ENCODE results near the gene MAGI3. TPM values are rescaled to one million over a fixed set of nuclear protein-coding genes. Genes with fewer than 3 reads are reported as not detected.
"Not testable (repeated sequence)": the region's sequence is repeated elsewhere in the genome, so short reads cannot be mapped to it uniquely, and the experiment has no call there.

Gene MAGI3
- total RNA-seq, 4 donors from 2014 or later = 2.8 to 4.1 (median 4.0) TPM

DNA sequence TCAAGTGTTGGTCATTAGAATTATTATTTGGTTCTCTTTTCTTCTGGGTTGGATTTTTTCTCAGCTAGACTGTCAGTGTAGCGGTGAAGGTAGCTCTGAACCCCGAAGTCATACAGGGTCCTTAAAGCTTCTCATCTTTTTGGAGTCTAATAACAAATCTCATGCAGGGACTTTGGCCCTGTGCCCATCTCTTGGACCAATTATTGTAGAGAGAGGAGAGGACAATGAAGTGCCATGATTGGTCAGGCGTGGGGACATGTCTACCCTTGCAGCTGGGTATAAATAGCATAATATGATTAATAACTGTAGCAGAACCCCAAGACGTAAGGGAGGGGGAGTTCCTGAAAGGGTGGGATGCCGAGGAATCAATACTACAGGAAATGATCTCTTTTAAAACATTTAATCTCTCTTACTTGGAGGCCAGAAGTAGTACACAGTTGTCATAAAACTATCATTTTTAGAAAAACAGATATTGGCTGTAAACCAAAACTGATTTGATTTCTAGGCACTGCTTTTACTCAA is 8.8 kb downstream of the MAGI3 start:
- DNase-seq (no peak), ATAC-seq (no peak)
- Histone ChIP-seq H3K4me1 (peaks cover 0 to 6% of the 10 kb centered on the region in 2 donors), H3K9me3 (no peaks in the 10 kb centered on the region), H3K27ac (no peak overlapping the region), H3K27me3 (no peaks in the 10 kb centered on the region), H3K4me3 (no peak overlapping the region), H3K36me3 (no peaks in the 10 kb centered on the region)
- intact Hi-C loops (cut with DNase I; ENCODE audit: low total_unique reads) = loop anchor here (10.0 kb wide), 2 partner anchors 324 to 416 kb away; partner anchors contain the start of genes LRIG2 and RSBN1
- in situ Hi-C loops (cut with MboI; ENCODE audit: low sequenced_read_pairs in 4 of 4) = loop anchor here in 2 of 4 donors (25.0 kb wide), 2 partner anchors 513 to 687 kb away; partner anchors contain the start of genes AP4B1 (in 1 of the 2), DCLRE1B (in 1 of the 2), PPM1J (in 1 of the 2) and RHOC (in 1 of the 2)
- no peak for TF ChIP-seq POLR2A (IDR thresholded peaks at IDR 0.05)
- TF ChIP-seq, protein P1, sequence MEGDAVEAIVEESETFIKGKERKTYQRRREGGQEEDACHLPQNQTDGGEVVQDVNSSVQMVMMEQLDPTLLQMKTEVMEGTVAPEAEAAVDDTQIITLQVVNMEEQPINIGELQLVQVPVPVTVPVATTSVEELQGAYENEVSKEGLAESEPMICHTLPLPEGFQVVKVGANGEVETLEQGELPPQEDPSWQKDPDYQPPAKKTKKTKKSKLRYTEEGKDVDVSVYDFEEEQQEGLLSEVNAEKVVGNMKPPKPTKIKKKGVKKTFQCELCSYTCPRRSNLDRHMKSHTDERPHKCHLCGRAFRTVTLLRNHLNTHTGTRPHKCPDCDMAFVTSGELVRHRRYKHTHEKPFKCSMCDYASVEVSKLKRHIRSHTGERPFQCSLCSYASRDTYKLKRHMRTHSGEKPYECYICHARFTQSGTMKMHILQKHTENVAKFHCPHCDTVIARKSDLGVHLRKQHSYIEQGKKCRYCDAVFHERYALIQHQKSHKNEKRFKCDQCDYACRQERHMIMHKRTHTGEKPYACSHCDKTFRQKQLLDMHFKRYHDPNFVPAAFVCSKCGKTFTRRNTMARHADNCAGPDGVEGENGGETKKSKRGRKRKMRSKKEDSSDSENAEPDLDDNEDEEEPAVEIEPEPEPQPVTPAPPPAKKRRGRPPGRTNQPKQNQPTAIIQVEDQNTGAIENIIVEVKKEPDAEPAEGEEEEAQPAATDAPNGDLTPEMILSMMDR (IDR thresholded peaks at IDR 0.05 in 4 of 5, conservative IDR thresholded peaks at IDR 0.05 in 1 of 5) = no peak

DNA sequence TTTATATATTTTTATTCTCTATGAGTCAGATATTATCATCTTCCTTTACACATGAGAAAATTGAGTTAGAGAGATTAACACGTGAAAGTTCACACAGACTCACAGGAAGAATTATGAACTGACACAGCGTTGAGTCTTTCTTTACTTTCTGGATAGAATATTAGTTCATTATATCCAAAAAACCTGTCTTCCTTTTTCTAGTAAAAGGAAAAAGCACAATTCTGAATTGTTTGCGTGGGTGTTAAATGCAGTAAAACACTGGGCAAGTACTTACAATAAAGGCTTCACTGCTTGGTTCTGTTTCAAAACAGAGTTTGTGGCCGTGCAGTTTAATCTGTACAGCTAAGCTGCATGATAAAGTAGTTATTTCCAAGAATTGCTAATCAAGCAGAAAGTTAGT is 10.8 kb downstream of the MAGI3 start:
- TF ChIP-seq, protein P1 (IDR thresholded peaks at IDR 0.05 in 4 of 5, conservative IDR thresholded peaks at IDR 0.05 in 1 of 5) = no peak
- TF ChIP-seq POLR2A (IDR thresholded peaks at IDR 0.05) = no peak
- in situ Hi-C loops (cut with MboI; ENCODE audit: low sequenced_read_pairs in 4 of 4) (no loop called here), intact Hi-C loops (cut with DNase I; ENCODE audit: low total_unique reads) (no loop called here)
- ATAC-seq (no peak), DNase-seq (no peak)
- H3K36me3 ChIP-seq = no peaks in the 10 kb centered on the region
- H3K4me3 ChIP-seq = no peak overlapping the region
- H3K27ac ChIP-seq = no peak overlapping the region
- H3K9me3 ChIP-seq = no peaks in the 10 kb centered on the region
- no peaks in the 10 kb centered on the region for H3K27me3 ChIP-seq
- peaks cover 0 to 6% of the 10 kb centered on the region in 2 donors for H3K4me1 ChIP-seq

DNA sequence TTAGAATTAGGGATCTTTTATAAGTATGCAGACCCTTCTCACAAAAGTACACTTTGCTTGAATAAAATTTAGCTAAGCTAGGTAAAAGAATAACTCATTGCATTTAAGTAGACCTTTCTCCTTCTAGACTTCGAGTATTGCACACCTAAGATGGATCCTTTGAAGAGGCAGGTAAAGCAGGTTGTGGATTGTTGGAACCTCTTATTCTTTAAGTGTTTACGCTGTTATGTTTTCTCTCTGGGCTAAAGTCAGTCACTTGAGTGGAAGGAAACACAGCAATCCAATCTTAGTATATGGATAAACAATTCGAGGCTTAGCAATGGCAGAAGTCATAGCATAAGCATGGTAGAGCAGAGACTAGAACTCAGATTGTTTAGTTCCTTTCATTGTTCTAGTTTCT is 11.4 kb downstream of the MAGI3 start:
- in situ Hi-C loops (cut with MboI; ENCODE audit: low sequenced_read_pairs in 4 of 4) = no loop called here
- H3K4me1 ChIP-seq = peaks cover 0 to 6% of the 10 kb centered on the region in 2 donors
- H3K9me3 ChIP-seq = no peaks in the 10 kb centered on the region
- ATAC-seq (no peak), DNase-seq (no peak)
- intact Hi-C loops (cut with DNase I; ENCODE audit: low total_unique reads) = no loop called here
- no peaks in the 10 kb centered on the region for H3K36me3 ChIP-seq
- H3K27ac ChIP-seq = no peak overlapping the region
- TF ChIP-seq, protein P1 (IDR thresholded peaks at IDR 0.05 in 4 of 5, conservative IDR thresholded peaks at IDR 0.05 in 1 of 5) = no peak
- TF ChIP-seq POLR2A (IDR thresholded peaks at IDR 0.05) = no peak
- H3K27me3 ChIP-seq = no peaks in the 10 kb centered on the region
- H3K4me3 ChIP-seq = no peak overlapping the region

DNA sequence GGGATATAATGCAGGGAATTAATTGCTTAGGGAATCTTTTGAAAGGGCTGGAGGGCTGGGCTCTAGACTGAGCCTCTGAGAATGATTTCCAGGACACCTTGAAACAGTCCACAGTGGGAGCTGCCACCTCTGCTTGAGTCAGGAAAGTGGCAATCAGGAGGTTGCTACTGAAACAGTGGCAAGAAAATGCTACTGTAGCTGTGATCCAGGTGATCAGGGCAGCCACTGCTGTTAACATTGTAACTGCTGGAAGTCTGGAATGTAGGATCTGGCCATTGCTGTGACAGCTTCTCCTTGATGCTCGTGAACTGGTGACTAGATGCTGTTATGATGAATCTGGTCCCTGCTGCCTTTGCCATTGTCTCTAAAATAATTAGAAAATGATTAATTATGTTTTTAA is 12.8 kb downstream of the MAGI3 start:
- ATAC-seq (no peak), DNase-seq (no peak)
- in situ Hi-C loops (cut with MboI; ENCODE audit: low sequenced_read_pairs in 4 of 4) (no loop called here), intact Hi-C loops (cut with DNase I; ENCODE audit: low total_unique reads) (no loop called here)
- H3K36me3 ChIP-seq = no peaks in the 10 kb centered on the region
- H3K9me3 ChIP-seq = no peaks in the 10 kb centered on the region
- H3K4me3 ChIP-seq = no peak overlapping the region
- no peaks in the 10 kb centered on the region for H3K27me3 ChIP-seq
- H3K27ac ChIP-seq = no peak overlapping the region
- TF ChIP-seq, protein P1 (IDR thresholded peaks at IDR 0.05 in 4 of 5, conservative IDR thresholded peaks at IDR 0.05 in 1 of 5) = no peak
- no peak for TF ChIP-seq POLR2A (IDR thresholded peaks at IDR 0.05)
- peaks cover 0 to 6% of the 10 kb centered on the region in 2 donors for H3K4me1 ChIP-seq

DNA sequence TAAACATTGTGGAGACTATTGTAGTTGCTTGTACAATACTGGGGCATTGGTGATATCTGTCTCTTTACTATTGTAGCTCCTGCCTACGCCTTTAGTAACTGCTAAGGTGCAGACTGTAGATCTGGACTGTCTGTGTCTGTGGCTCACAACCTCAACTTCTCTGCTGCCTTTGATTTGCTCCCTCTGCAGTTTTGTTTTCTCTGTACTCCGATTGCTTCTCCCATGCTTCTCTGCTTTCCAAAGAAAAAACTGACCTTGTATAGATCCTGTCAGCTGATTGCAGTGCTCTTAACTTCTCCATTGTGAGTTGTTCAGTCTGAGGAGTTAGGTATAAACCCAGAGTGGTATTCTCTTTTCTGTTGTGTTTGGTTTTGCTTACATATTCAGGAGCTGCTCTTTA is 15.3 kb downstream of the MAGI3 start:
- in situ Hi-C loops (cut with MboI; ENCODE audit: low sequenced_read_pairs in 4 of 4) = no loop called here
- TF ChIP-seq, protein P1 (IDR thresholded peaks at IDR 0.05 in 4 of 5, conservative IDR thresholded peaks at IDR 0.05 in 1 of 5) = no peak

DNA sequence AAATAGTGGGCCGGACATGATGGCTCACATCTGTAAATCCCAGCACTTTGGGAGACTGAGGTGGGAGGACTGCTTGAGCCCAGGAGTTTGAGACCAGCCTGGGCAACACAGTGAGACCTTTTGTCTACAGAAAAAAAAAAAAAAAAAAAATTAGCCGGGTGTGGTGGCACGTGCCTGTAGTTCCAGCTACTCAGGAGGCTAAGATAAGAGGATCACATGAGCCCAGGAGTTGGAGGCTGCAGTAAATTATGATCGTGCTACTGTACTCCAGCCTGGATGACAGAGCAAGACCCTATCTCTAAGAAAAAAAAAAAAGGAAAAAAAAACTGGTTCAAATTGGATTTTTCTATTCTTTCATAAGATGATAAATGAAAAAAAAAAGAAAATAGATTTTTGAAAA is 15.8 kb downstream of the MAGI3 start:
- H3K9me3 ChIP-seq; in situ Hi-C loops (cut with MboI; ENCODE audit: low sequenced_read_pairs in 4 of 4); intact Hi-C loops (cut with DNase I; ENCODE audit: low total_unique reads); DNase-seq; H3K4me1 ChIP-seq; H3K27ac ChIP-seq; ATAC-seq; H3K36me3 ChIP-seq; H3K27me3 ChIP-seq; H3K4me3 ChIP-seq: not testable (repeated sequence)

More for the DNA sequence above, 15.3 kb downstream of the MAGI3 start:
- peaks cover 0 to 10% of the 10 kb centered on the region in 2 donors for H3K4me1 ChIP-seq
- H3K36me3 ChIP-seq = no peaks in the 10 kb centered on the region
- H3K27me3 ChIP-seq = no peaks in the 10 kb centered on the region
- no peaks in the 10 kb centered on the region for H3K9me3 ChIP-seq
- no peak for ATAC-seq
- H3K27ac ChIP-seq = no peak overlapping the region
- H3K4me3 ChIP-seq = no peak overlapping the region
- no peak for DNase-seq
- intact Hi-C loops (cut with DNase I; ENCODE audit: low total_unique reads) = no loop called here
